ENCODE data around the gene RNF214.
A peak's percentile ranks its signal among the peaks of the same experiment; 100 is the strongest.

The RNF214 gene

DNA sequence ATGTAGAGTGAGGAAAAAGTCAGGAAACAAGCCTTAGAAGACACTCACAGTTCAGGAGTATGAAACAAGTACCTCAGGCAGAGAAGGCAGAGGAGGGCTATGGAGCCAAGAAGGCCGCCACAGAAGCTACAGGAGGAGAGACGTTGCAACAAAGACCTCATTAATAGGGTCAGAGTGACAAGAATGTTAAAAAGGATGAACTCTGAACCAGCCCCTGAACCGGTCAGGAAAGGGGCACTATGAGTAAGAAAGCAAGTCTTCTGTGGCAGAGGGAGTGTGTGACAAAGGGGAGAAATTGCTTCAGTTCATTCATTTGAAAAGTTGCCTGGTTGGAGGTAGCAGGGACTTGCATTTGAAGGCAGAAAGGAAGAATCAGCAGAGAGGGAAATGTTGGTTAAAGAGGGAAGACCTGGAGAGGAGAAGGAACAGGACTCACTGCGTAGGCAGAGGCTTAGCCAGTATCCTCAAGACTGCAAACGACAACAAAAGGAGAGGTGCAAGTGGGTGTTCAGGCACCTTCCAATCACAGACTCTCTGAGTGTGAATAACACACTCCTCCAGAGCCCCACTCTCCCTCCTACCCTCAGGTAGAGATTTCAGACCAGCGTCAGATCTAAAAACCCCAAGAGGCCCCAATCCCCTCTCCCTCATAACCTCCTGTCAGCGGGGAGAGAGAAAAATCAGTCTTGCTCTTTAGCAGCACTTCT lies 17.9 kb upstream of the RNF214 start:
- DNase-seq (ENCODE audit: low read depth in 2 of 2): no peak

DNA sequence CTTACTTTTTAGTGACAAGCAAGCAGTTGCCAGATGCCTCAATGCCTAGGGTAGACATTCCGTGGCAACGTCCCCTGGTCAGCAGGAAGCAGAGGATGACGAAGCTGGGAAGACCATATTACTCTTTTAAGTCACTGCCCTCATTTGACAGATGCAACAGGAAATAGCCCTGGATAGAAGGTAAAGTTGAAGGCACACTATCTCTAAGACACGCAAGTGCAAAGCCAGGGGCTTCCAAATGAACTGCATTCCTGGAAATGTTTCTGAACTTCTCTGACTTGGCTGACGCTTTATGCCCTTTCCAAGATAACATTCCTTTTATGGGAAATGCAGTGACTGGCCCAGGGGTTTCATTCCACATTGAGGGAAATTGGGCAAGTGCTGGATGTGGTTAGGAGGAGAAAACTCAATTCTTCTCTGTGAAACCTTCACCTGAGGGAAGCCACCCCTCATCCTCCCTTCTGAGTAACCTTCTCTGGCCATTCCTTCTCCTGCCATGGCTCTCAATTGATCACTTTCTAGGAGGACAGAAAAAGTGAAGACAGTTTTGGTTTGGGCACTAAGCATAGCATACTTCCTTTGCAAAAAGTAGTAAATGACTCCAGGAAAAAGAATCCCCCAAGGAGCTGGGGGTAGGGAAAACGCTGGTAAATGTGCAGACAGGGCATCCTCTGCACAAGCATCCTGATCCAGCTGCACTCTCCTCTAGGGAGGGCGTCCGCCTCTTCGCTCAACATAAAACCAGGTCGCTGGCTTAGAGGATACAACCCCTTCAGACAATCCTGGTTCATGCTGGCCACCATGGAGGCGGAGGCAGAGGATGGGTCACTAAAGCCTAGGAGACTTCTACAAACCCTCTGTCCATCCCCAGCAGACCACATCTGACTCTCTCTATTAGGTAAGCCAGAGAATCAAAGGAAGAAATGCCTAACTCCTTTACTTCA lies 15.1 kb upstream of the RNF214 start:
- no peak for DNase-seq (ENCODE audit: low read depth in 2 of 2)

DNA sequence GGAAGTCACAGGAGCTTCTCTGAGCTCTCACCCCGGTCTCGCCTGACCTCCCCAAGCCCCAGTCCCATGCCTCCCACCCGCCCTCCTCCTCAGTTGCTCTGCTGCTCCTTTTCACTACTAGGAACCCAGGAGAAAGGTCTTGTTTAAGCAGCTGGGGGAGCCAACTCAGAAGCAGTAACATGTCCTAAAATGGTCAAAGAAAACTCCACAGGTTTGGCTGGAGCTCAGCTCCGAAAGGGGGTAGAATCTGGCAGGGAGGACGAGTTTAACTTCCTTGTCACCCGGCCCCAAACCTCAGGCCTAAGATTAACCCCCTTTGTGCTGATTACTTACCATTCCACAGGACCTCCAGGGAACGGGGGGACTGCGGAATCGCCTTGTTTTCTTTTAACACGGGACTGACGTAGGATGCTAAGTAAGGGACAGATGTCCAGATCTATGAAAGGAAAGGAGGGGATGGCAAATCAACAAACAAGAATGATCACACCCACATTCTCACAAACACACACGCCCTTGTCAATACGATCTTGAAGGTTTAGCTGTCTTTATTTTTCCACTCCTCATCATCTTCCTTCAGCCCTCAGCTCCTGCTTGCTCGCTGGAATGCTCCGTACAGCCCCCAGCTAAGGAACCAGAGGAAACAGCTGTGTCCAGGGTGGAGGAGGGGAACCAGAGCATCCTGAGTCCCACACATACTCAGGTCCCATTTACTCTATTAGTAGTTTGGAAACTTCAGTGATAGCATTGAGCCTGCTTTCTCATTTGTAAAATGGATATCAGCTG lies 14.1 kb upstream of the RNF214 start:
- no peak for DNase-seq (ENCODE audit: low read depth in 2 of 2)

DNA sequence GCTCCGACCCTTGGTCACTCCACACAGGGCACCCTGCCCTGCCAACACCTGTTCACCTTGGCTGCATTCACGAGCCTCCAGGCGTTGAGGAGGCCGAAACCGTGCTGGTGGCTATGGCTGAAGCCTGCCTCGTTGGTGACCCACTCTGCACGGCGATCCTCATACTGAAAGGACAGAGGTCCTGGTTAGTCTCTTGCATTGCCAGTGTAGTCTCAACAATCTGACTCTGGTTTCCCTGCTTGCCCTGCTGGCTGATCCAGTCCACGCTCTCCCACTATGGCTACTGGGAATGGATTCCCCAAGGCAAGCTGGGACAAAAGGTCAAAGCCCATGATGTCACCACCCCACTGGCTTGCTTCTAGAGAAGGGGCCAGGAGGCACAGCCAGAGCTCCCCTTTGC lies 13.5 kb upstream of the RNF214 start:
- DNase-seq (ENCODE audit: low read depth in 2 of 2): no peak

DNA sequence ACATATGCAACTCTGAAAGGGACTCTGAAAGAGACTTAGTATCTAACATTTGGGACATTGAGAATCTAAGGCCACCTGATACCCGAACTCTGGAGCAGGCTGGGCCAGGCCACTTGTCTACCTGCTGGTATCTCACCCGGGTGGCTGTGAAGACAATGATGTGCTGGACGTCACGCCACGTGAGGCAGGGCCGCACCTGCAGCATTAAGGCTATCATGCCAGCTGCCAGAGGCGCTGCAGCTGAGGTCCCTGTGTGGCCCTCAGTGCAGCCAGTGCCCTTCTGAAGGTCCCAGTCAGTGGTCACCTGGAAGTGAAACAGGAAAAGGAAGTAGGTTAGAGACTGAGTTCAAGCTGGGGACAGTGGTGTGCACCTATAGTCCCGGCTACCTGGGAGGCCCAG lies 13.0 kb upstream of the RNF214 start:
- no peak for DNase-seq (ENCODE audit: low read depth in 2 of 2)

DNA sequence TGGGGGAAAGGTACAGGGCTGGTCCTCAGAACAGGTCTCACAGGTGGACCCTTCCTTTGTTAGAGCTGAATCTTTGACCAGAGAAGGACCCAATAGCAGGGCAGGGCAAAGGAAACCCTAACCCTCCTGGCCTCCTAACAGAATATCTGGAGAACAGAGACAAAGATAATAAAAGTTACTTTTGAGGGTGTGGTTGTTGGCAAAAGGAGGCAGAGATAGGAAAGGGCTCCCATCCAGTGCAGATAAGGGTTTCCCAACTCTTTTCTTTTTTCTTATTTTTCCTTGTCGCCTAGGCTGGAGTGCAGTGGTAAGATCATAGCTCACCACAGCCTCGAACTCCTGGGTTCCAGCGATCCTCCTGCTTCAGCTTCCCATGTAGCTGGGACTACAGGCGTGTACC lies 12.5 kb upstream of the RNF214 start:
- DNase-seq (ENCODE audit: low read depth in 2 of 2): no peak

DNA sequence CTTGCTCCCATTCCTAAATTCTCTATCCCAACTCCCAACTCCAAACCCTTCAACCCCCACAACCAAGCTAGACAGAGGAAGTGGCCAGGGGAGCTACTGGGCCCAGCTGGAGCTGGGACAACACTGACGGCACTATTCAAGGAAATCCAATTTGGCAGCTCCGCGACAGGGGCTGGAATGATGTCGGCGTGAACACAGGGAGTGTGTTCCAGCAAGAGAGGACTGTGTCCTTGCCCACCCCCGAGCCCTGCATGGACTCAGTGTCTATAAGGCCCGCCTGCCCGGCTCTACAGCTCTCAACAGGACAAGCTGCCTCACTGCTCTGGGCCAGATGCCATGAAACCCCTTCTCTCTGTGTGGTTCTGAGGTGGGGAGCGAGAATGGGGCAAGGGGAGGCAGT lies 11.9 kb upstream of the RNF214 start:
- DNase-seq (ENCODE audit: low read depth in 2 of 2): no peak

DNA sequence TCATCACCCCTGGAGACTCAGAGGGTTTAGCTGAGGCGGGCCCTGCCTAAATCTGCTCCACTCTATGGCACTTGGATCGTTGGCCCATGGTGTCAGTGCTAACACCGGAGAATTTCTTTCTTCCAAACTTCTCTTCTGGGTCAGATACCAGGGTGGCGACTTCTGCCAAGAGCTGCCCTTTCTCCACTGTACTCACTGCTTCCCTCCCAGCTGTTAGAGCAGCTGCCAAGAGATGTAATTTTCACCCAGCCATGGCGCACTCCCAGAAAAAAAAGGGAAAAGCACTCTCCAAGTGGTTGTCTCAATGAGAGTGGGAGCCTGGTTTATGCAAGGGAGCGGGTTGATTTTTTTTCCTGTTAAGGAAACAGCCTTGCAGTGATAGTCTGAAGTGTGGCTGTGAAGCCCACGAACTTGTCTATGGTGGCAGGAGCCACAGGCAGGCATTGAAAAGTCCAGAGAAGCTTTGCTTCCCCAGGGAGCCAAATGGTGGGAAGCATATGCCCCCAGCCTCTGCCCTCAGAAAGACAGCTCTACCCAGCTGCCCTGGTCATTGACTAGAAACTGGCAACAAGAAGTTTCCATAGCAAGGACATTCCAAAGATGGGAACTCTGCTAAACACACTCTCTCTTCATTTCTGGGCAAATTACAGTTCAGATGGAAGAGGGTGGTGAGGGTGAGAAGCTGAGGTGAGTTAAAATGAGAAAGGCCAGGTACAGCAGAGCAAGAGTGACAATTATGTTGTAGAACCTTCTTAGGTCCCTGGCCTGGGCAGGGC lies 11.3 kb upstream of the RNF214 start:
- DNase-seq (ENCODE audit: low read depth in 2 of 2): no peak

DNA sequence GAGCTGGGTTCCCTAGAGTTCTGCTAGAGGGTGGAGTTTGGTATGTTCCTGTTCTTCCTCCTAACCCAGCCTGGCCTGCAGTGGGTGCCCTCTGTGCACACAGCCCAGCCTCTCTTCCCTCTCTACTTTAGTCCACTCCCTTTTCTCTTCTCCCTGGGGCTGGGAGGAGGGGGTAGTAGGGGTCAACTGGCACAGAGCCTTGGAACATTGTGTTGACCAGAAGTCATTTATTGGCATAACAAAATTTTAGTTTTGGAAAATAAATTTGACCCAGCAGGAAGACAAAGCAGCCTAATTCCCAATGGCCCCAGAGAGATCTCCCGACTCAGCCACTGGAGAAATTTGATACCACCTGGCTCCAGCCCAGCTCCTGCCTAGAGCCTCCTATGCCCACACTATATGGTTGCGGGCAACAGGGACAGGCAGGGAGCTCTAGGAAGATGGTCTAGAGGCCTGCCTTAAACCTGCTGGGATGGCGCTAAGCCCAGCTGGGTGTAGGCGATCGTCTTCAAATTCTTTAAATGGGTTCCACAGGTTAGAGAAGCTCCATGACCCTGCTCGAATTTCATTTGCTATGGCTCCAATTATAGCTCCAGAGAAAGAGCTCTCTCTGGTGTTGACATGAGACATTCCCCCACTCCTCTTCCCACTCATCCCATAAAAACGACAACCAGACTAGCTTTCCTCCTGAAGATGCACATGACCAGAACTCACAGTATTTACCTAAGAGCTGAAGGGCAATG lies 10.5 kb upstream of the RNF214 start:
- DNase-seq (ENCODE audit: low read depth in 2 of 2): no peak

DNA sequence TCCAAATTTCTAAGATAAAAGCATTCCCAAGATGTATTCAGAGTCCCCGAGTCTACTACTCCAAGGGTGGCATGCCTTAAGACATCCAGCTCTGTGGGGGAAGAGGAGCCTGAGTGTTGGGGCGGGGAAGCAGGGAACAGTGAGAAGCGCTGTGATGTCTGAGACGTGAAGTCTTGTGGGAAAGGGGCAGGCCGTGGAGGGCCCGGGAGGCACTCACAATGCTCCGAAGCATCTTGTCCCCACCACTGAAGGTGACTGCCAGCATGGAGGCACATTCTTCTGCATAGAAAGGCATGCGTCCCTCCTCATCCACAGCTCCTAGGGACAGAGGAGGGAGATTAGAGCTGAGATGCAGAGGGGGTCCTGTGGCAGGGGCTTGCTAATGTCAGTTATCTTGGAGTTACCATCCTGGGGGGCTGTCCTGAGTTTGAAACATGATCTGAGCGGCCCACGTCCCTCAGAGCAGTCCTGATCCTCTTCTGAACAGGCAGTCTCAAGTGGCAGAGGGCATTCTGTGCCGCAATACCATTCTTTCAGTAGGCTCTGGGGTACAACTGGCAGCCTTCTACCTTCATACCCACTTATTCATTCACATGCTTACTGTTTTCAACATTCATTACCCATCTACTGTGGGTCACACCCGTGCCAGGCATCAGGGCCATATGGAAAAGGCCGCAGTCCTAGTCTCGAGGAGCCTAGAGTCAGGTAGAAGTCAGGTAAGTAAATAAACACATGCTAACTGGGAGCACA lies 9.3 kb upstream of the RNF214 start:
- DNase-seq (ENCODE audit: low read depth in 2 of 2): no peak

DNA sequence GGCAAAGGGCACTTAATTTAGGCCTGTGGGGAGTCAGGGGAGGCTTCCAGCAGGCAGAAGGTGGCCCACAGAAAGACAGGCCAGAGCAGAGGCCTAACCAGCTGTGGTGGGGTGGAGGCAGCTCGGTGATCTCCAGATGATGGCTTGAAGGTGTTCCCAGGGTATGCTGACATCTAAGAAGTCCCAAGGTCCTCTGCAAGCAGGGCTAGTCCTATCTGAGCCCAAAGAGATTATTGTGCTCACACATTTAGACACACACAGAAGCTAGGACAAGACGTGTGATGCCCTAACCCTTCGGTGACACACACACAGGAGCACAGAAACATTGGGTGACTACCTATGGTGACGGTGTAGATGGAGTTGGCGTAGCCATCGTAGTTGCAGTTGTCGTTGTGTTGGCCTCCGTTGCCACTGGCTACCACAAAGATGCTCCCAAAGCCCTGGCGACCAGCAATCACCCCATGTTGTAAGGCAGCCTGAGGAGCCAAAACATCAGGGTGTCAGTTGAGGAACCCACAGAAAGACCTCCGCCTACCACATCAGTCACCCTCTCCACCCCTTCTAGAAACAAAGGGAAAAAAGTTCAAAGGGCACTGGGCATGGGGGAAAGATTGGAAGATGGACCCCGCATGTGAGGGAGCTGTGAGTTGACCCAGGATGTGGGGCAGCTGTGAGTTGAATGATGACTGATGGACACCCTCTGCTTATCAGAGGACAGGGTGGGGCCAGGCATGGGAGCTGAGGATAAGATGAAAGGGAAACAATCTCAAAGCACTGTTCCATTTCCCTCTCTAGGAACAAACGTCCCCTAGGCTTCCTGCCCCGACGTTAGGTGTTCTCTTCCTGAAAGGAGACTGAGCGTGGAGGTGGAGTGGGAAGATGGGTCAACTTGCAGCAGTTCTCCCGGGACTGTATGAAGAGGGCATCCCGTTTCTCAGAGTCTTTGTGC lies 8.5 kb upstream of the RNF214 start:
- no peak for DNase-seq (ENCODE audit: low read depth in 2 of 2)

DNA sequence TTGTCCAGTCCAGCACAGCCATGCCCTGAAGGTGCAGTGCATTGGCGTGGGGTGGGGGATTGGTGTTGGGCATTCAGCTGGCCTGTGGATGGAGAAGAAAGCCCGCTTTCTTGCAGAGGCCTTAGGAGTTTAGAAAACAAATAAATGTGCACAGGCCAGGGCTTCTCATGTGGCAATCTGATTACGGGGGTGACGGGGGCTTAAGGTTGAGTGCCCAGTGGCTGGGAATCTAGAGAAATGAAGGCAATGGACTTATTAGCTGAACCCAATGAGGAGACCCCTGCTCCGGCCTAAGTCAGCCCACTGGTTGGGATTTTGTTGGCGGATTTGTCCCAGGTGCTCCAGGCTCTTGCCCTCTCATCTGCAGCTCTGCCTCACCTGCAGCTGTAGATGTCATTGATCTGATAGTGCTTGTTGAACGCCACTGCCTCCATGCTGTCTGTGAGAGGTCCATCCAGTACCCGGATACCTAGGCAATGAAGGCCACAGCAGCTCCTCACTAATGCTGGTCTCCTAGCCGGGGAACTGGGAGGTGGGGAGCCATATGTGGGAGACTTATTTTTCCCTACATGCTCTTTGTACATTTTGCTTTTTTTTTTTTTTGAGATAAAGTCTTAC lies 6.8 kb upstream of the RNF214 start:
- no peak for DNase-seq (ENCODE audit: low read depth in 2 of 2)

DNA sequence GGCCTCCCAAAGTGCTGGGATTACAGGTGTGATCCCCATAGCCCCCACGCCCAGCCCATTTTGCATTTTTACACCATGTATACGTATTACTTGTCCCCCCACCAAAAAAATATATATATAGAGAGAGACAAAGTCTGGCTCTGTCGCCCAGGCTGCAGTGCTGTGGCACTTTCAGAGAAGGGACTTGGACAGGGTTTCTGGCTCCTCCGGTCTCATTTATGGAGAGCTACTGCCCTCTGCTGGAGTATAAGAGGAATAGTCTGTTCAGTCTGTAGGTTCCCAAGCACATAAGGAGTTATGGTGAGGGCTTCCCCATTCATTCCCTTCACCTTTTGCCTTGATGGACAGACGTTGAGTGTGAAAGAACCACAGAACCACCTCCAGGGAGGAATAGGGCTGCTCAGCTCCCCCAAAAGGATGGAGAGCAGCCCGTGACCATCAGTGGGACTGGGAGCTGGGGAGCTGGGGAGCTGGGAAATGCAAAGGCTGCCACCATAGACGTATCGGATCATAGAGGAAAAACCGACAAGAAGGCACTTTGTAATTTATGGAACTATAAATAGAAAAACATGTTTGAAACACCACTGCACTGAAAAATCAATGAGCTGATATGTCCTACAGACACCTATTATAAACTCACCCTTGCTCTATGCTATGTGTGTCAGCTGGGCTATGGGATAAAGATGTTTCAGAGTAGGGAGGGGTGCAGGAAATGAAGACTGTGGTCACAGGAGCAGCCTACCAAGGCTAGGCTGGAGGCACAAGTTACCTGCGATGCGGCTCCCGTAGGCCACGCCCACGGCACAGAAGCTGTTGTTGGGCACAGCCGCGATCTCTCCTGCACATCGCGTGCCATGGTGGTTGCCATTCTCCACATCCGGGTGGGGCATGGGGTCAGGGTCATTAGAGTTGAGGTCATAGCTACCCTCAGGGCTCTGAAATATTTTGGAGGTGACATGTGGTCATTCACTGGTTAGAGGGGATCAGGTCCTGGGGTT lies 5.8 kb upstream of the RNF214 start:
- DNase-seq (ENCODE audit: low read depth in 2 of 2): no peak

DNA sequence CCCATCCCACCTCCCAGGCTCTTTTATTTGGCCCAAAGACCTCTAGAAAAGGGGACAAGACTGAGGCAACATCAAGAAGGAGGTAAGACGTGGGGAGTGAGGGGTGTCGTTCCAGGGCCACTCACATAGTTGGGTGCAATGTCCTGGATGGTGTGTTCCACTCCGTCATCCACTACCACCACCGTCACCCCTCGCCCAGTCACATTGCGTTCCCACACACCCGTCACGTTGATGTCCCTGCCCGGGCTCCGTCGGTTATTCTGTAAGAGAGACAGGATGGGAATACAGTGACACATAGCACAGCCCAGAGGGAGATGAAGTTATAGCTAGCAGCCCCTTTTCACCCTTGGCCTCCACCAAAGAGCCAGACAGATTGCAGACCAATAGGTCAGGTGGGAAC lies 4.4 kb upstream of the RNF214 start:
- DNase-seq (ENCODE audit: low read depth in 2 of 2): no peak

DNA sequence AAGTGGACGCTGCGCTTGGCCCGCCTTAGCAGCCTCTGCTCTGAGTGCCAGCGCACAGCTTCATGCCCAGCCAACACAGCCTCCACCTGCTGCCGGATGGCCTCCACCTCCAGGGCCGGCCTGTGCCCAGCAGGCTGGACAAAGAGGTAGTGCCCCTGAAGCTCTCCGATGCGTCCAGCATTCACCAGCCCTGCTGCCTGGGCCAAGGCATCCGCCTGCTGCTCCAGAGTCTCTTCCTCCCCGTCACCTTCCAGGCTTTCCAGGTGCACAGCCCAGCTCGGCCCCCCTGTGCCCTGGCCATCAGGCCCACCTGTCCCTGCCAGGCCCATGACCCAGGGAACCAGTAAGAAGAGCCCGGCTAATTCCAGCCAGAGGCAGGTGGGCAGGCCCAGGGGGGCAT lies 3.1 kb upstream of the RNF214 start:
- no peak for DNase-seq (ENCODE audit: low read depth in 2 of 2)

DNA sequence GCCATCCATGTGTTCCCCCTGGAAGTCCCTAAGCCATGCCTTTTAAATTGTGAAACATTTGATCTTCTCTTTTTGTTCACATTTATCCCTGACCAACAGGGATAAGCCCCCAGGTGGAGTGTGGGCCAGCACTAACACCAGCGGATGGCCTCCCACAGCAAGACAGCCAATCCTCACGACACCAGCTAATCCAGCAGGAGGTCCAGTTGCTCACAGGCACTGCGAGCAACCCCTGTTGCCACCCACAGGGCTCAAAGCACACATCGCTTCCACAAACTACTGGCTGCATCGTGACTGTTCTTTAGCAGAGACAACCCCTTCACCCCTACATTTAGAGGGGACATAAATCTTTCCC lies 2.6 kb upstream of the RNF214 start:
- no peak for DNase-seq (ENCODE audit: low read depth in 2 of 2)

DNA sequence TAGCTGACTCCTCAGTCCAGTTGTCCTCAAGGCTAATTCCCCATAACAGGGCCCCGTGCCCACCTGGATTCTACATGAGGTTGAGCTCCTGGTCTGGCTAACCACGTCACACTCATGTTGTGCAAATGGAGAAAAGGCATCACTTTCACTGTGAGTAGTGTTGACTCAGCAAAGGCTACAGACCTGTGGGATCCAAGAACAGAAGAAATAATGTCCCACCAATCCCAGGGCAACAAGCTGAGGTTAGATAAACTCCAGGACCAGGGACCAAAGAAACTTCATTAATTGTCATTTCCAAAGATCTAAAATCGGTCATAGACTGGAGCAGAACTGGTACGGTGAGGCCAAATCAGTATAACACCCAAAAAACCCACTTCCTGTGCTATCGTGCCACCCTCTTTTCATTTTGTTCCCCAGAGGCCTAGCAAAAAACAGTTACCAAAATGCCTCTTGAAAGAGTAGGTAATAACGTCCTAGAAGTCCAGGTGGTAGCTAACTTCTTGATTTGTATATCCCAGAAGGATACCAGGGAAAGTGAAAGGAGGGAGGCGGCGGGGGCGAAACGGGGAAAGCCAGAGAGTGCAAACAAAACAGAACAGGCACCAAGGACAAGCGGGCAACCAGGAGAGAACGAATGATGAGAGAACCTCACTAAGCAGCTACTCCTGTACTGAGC lies 2.0 kb upstream of the RNF214 start:
- DNase-seq (ENCODE audit: low read depth in 2 of 2): peak in 1 of 2 donors; percentile 30
